Middle frontal gyrus (tissue), 1 donor: ENCODE data around the gene KIF25.

Experiments
- DNase-seq: peaks from one replicate; pipeline ENCODE4 v3.0.0-alpha.2; 2015; ENCODE audit warnings: low spot score; ENCODE audit errors: extremely low spot score

The KIF25 gene

DNA sequence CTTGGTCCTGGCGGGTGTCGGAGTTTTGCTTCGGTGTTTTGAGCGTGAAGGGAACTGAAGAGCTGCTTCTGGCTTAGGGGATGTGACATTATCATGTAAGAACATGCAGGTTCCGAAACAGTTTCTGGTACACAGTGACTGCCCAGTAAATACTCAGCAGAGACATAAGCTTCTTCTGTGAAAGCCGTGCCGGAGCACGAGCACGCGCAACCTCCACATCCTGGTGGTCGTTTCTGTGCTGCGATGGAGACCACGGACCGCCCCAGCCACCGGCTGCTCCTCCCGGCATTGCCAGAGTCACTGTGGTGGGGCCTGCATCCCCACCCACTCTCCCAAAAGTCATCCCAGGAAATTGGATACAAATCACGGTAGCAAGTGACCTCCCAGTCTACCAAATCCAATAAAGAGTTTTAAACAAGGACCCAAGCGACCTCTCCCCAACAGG is 18.7 kb downstream of the KIF25 start:
- no peak for DNase-seq

DNA sequence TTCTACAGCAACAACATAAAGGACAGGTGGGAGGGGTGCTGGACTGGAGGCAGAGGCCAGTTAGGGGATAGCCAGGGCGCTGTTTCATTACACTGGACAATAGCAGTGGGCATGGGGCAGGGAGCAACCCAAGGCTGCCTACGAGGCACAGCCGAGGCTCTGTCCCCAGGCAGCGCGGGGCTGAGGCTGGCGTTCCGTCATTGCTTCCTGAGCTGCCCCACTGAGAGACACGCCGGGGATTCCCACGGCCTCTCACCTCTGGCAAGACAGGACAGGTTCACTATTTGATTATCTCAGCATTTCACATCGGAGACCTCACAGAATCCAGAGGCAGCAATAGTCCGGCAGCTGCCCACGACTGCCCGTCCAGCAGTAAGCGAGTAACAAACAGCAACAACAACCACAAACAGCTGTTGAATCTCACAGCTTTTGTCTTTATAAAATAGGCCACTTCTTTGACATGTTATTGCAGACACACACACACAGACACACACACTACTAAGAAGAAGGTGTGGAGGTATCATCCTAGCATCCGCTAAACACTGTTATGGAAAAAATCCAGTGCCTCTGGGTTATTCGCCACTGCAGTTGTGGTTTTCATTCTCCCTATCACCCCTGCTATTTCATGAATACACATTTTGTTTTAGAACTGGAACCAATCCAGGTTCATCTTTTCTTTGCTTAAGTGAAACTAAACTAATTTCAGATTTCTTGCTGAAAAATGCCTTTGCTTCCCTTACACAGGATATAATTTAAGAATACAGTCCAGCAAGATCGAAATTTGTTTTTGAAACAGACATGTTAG is 19.5 kb downstream of the KIF25 start:
- no peak for DNase-seq

DNA sequence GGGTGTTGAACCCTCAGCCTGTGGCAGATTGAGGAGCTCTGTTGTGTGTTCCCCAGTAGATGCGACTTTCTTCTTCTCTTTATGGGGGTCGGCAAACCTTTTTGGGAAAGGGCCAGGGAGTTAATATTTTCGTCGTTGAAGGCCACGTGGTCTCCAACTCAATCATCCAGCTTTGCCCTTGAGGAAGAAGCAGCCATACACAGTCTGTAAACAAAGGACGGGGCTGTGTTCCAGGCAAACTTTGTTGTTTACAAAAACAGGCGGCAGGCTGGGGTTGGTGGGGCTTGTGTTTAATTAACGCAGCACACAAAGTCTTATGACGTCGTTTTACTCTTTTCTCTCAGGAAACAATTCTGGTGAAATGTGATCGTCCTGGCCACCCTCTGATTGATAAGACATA is 20.2 kb downstream of the KIF25 start:
- DNase-seq, result no peak

DNA sequence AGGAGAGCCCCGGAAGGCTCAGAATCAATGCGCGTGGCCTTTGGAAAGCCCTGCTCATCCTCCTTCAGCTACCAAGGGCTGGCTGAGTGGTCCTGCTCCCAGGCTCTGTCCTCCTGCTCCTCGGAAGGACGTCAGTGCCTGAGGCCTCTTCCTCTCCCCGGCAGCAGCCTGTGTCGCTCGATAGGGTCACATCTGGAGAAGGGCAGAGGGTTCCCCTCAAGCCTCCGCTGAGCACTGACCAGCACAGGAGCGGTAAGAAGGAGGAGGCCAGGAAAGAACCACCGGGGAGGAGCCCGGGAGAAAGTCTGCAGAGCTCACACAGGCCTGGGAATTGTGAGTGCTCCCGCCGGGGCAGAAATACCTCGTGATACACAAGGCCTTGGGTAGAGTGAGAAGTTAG is 21.2 kb downstream of the KIF25 start:
- DNase-seq, result no peak

DNA sequence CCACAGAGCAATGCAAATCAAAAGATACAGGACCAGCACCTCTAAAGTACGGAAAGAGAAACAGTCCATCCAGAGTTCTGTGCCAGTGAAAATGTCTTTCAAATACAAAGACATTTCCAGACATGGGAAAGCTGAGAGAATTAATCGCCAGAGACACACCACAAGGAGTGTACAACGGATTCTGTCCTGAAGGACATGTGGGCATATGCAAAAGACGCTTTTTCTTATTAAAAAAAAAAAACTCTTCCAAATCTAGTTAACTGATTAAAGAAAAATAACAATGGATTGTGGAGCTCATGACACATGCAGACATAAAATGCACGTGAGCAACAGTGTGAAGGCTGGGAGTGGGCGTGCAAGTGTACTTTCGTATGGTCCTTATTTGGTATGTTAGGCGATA is 22.8 kb downstream of the KIF25 start:
- no peak for DNase-seq

DNA sequence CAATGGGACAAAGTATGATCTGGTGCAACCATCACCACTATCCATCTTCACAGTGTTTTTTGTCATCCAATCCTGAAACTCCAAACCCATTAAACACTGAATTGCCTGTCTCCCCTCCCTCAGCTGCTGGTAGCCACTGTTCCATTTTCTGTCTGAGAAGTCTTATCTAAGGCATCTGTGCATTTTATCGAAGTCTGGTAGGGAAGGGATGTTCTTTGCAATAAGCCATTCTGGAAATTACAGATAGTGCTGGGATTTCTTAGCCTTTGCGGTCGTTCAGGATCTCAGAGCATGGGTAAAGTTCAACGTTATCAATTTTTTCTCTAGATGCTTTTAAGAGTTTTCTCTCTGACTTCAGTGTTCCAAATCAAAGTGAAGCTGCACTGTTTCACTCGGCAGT is 24.1 kb downstream of the KIF25 start:
- no peak for DNase-seq

DNA sequence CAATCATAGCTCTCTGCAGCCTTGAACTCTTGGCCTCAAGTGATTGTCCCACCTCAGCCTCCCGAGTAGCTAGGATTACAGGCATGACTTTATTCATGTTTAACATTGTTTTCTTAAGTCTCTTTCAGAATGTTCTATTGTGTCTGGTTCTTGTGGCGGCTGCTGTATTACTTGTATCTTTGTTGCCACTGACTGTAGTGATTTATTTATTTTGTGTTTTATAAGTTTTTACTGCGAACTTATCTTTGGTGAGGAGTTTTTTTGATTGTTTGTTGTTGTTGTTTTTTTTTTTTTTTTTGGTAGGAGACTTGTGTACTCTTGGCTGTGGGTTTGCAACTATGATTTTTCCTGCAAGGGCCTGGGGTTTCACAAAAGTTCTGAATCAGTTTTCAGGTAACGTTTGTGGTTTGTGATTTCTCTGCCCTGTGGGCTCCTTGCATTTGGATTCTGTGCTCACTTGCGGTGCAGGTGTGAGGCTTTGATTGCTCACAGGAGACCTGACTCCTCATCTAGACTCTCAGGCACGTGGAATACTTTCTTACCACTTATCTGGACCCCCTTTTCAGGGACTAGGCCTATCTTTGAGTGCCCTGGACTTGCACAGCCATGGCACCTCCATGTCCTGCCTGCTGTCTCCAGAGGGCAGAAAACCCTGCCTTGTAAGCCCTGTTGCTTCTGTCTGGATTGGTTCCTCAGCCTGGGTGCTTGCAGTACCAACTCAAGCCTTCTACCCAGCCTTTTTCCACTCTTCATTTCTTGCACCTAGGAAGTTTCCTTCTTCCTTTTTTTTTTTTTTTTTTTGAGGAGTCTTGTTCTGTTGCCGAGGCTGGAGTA is 25.2 kb downstream of the KIF25 start:
- DNase-seq, result no peak

DNA sequence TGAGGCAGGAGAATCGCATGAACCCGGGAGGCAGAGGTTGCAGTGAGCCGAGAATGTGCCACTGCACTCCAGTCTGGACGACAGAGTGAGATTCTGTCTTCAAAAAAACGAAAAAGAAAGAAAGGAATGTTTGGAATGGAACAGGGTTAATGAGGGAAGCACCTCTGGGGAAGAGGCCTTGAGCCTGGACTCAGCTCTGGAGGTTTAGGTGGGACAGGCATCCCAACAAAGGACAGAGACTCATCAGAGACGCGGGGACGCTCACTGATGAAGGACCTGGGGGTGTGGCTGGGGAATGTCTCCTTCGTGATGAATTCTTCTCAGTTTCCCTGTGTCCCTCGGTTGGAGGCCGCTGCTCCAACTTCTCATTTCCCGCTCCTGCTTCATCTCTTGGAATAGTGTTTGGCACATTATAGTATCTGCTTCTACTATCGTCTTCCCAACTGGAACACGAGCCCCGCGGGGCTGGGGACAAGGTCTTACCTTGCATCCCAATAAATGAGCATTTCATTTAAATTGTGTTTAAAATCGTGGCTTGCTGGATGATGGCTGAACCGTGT is 27.6 kb downstream of the KIF25 start:
- no peak for DNase-seq

DNA sequence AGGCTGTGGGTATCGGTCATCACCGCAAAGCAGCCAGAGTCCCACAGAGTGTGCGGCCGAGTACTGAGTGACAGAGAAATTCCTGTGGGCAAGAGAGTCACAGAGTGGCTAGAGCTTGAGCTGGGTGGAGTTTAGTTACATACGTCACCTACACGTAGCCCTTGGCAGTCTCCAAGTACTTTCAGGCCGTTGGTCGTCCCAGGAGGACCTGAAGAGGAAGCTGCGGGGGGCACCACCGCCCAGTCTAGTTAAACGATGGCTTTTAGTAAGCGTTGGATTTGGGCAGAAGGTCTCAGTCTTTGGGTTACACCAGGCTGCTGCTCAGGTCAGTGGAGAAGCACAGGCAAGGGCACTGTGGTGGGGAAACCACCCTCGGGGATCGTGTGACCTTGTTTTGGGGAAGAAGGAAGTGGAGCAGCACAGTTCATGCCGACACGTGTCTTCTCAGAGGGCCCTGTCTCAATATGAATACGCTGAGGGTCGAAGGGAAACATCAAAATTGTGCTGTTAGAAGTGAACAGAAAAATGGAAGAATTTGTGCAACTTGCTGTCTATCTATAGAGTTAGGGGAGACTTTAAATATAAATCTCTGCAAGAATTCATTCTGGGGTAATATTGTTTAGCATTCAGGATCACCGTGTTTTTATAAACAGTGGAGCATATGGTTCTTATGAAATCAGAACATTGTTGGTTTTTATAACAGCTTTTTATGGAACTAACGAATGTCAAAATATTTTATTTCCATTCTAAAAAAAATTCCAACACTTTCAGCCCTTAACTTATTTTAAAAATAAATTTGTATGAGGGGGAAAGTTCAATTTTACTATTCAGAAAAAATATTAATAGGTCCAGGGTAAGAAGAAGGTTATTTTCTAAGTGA is 28.6 kb downstream of the KIF25 start:
- DNase-seq, result no peak

DNA sequence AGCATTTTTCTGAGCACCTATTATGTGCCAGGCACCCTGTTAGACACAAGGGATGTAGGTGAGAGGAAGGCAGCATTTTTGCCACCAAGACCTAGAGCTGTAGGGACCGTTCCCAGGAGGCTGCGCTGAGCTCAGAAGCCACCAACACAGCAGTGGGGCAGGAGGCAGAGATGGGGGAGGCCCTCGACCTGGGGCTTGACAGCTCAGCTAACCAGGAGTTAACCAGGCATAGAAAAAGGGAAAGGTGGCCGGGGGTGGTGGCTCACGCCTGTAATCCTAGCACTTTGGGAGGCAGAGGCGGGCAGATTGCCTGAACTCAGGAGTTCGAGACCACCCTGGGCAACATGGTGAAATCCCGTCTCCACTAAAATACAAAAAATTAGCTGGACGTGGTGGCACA is 29.5 kb downstream of the KIF25 start:
- no peak for DNase-seq

DNA sequence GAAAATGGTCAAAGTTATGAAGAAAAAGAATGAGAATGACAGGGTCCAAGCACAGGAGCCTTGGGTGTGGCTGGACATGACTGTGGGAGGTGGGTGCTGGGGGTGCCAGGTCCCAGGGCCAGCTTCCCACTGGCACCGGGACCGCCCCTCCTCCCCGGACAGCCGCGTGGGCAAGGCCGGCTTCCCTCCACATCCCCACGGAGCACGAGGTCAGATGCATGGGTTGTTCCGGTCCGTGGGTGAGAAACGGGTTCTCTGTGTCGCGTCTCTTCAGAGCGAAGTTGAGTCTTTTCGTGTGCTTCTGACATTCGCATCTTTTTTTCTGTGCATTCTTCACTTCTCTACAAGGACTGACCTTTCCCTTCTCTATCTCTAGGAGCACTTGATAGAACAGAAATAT is 30.1 kb downstream of the KIF25 start:
- DNase-seq, result no peak

DNA sequence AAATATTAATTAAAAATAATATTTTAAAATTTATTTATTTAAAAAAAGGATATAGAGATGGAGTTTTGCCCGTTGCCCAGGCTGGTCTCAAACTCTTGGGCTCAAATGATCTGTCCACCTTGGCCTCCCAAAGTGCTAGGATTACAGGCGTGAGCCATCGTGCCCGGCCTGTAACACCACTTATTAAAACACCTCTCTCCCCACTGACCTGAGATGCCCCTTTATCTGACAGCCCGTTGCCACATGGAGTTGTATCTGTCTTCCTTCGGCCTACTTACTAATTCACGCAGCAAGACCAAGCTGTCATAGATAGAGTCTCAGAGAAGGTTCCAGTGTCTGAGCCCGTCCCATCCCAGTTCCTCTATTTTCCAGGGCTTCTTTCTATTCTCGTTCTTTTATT is 30.7 kb downstream of the KIF25 start:
- no peak for DNase-seq

DNA sequence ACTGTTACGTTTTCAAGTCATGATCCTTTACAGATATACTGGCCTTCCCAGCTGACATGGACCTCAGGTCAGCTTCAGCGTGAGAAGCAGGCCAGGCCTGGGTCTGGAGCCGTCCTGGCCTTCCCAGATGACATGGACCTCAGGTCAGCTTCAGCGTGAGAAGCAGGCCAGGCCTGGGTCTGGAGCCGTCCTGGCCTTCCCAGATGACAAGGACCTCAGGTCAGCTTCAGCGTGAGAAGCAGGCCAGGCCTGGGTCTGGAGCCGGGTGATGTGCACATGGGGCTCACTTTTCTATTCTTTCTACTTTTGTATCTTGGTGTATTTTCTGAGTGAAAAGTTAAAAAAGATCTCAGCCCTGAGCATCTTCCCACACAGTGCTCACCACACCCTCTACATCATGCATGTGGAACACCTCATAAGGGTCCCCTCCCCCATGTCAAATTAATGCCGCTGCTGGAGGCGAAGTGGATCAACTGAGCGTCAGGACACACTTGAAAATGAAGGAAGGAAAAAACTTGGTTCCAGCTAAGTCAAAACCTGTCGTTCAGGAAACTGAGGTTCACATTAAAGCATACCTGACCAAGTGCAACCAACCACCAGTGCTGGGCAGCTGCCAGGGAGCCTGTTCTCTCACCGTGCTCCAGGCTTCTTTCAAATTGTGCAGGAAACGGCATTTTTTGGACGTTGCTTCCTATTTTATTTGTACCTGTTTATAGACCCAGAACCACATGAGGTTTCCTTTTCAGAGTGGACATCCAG is 32.2 kb downstream of the KIF25 start:
- no peak for DNase-seq

DNA sequence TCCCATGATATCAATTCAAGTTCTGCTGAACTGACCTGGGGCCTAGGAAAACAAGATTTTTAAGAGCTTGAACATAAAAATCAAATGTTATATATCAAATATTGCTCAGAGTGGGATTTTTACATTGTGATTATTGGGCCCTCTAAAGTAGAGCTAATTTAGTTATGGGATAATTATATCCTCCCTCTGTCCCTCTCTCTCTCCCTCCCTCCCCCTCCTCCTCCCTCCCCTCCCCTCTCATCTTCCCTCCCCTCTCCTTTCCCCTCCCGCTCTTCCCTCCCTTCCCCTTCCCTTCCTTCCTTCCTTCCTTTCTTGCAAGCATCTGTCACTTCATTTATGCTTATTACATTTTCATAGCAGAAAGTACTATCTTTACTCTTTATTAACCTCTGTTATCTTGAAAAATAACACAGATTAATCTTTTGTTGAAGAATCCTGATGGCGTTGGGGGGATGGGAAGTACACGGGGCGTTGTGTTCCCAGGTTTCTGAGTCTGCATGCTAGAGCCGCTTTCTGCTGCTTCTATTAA is 32.8 kb downstream of the KIF25 start:
- no peak for DNase-seq

DNA sequence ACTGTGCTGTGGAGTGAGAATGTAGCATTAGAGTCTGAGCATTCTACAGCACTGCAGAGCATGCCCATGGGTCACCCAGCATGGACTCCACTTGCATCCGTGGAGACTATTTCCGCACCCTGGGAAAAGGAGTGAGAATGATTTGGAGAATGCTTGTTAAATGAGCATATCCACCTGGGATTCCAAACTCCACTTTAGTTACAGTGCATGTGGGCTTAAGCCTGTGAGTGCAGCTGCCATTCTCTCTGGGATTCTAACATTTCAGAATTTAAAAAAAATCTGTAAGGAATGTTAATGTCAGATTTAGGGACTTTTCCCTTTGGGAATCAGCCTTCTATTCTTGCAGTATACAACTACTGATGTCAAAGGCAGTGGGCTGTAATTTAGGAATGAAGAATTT is 33.4 kb downstream of the KIF25 start:
- DNase-seq, result no peak

DNA sequence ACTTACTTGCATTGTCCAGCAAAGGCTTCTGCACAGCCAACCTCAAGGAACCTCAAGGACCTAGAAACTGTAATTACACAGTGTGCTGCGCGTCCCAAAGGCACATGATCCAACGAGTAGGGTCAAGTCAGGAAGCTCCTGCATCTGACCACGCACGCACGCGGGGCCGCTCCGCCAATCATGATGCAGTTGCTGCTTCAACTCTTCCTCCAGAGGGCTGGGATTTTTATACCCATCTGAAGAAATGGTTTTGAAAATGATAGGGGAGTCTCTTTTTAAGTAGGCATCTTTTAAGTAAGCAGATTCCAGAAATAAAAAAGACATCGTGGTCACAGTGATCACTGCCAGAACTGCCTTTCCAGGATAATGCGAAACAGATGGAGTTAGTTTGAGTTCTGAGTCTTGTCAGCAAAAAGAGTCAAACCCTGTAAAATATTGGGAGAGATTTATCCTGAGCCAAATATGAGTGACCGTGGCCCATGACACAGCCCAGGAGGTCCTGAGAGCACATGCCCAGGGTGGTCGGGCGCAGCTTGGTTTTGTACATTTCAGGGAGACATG is 34.0 kb downstream of the KIF25 start:
- DNase-seq, result no peak

DNA sequence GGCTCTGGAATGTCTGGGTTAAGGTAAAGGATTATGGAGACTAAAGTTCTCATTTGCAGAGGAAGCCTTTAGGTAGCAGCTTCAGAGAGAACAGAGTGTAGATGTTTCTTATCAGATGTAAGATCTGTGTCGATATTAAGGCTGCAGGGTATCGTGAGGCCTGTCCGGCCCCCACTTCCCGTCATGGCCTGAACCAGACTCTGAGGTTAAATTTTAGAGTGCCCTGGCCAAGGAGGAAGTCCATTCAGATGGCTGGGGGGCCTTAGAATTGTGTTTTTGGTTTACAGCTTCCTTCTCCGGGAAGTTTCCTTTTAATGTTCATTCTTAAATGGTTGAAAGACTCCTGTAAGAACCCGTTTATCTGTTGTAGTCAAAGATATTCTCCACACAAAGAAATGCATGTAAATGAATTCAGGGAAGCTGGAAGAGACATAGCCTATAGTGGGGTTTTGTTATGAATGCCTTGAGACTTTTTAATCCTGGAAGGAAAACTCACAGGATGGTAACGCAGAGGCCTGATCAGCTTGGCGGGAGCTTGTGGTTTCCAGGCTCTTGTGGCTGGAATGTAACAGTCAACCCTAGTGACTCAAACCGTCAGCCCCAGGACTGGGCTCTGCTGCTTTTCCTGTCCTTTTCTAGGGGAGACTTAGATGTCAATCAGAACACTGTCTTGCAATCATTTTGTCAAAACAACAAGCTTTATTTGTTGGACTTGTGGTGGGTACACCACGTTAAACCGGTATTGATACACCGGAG is 34.7 kb downstream of the KIF25 start:
- no peak for DNase-seq

DNA sequence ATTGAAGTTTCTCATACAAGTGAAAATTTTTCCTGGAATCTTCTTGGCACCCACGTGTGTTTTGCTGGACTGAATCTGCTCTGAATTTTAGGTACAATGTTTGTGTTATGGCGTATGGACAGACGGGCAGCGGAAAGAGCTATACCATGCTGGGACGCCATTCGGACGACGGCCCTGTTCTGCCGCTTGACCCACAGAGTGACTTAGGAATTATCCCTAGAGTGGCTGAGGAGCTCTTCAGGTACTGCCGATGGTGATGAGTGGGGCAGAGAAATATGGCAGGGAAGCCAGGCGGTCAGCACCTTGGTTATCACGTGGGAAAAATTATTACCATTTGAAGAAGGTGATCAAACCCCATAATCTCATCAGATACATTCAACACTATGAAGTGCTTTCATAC is 36.3 kb downstream of the KIF25 start:
- no peak for DNase-seq

DNA sequence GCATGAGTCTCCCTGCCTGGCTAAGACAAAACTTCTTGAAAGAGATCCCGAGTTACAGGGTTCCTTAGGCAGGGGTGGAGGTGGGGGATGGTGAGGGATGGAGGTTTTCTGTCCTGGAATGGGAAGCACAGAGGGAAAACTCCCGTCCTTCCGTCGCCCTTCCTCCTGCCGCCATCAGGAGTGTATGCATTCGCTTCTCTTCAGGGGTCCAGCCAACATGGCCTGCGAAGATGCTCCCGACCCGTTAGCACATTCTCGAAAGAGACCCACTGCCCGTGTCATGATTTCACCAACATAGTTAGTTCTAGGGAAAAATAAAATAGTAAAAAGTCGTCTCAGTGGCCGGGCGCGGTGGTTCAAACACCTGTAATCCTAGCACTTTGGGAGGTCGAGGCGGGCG is 37.1 kb downstream of the KIF25 start:
- no peak for DNase-seq
